A549 (cell line): ENCODE results near the gene KLF5. TPM values are rescaled to one million over a fixed set of nuclear protein-coding genes. Genes with fewer than 3 reads are reported as not detected.

ENCODE experiments used
- ATAC-seq, 2 experiments: fragments of 200-7000 bp in 1 of 2; fragments of >200 bp in 1 of 2; cut with Nextera tagmentation in 1 of 2; cut with Tn5 transposase in 1 of 2; 3 replicates each; pipeline versions ENCODE4 v1.8.0 to v1.9.1; 2018 to 2020; ENCODE audit warnings: mild to moderate bottlenecking in 1 of 2, moderate library complexity in 1 of 2
- CTCF ChIA-PET: fragments of 300-600 bp; sonication (Branson Sonifier 250); formaldehyde crosslinking; extraction: SDS; loops from one replicate; lab custom pipeline; 2021; ENCODE audit warnings: antibody characterized with exemption, inconsistent platforms; lab: Yijun Ruan, JAX
- POLR2A ChIA-PET: fragments of 350-600 bp; formaldehyde crosslinking; extraction: SDS; loops from one replicate; lab custom pipeline; 2021; ENCODE audit warnings: antibody characterized with exemption, inconsistent platforms; lab: Yijun Ruan, JAX
- DNase-seq, 2 experiments: peaks; one replicate each; pipeline versions ENCODE4 v3.0.0 to v3.0.0-alpha.2; 2011 to 2016; ENCODE audit warnings: low read depth in 1 of 2, low spot score in 1 of 2
- FAIRE-seq: peaks from 2 replicates; lab custom pipeline; 2011; peaks lifted over from hg19 to GRCh38; lab: Jason Lieb, UNC
- H3K27ac ChIP-seq, 2 experiments: fragments of >200 bp; sonication (Bioruptor Twin); formaldehyde crosslinking; 3 replicates each; pipeline ENCODE4 v1.5.1; 2016 to 2017
- H3K4me1 ChIP-seq: fragments of >200 bp; sonication (Bioruptor Twin); formaldehyde crosslinking; 3 replicates; pipeline ENCODE4 v1.6.1; 2016
- H3K4me2 ChIP-seq: fragments of >200 bp; sonication (Bioruptor Twin); formaldehyde crosslinking; 3 replicates; pipeline ENCODE4 v1.6.1; 2016
- H3K4me3 ChIP-seq: fragments of >200 bp; sonication (Bioruptor Twin); formaldehyde crosslinking; 3 replicates; pipeline ENCODE4 v1.5.1; 2016
- H3K9me3 ChIP-seq: fragments of >200 bp; sonication (Bioruptor Twin); formaldehyde crosslinking; 3 replicates; pipeline ENCODE4 v1.6.1; 2016
- ATOH8 ChIP-seq: fragments of 250-450 bp; sonication (Bioruptor Pico); IDR thresholded peaks from 2 replicates; pipeline ENCODE4 v1.5.0; 2020; ENCODE audit warnings: low read depth, mild to moderate bottlenecking, moderate library complexity
- BHLHE40 ChIP-seq: IDR thresholded peaks from 2 replicates; pipeline ENCODE4 v1.6.1; 2012; ENCODE audit warnings: low read depth, low read length, inconsistent platforms
- CBX2 ChIP-seq: fragments of 200-600 bp; sonication (generic); IDR thresholded peaks from 2 replicates; pipeline ENCODE4 v1.6.1; 2016; ENCODE audit warnings: low read depth, mild to moderate bottlenecking, borderline replicate concordance
- CBX8 ChIP-seq: fragments of 200-600 bp; sonication (generic); IDR thresholded peaks from 2 replicates; pipeline ENCODE4 v1.6.1; 2016
- CEBPB ChIP-seq, 2 experiments: fragments of >200 bp in 1 of 2; sonication (Bioruptor Twin) in 1 of 2; formaldehyde crosslinking in 1 of 2; IDR thresholded peaks; 2 replicates each; pipeline ENCODE4 v1.6.1; 2012 to 2016
- CHD2 ChIP-seq: fragments of 150-350 bp; IDR thresholded peaks from 2 replicates; pipeline ENCODE4 v1.6.1; 2014; ENCODE audit warnings: low read length; ENCODE audit not compliant: partially characterized antibody
- ESRRA ChIP-seq: fragments of 150-350 bp; IDR thresholded peaks from 2 replicates; pipeline ENCODE4 v1.6.1; 2014; ENCODE audit warnings: mild to moderate bottlenecking, low read length, borderline replicate concordance
- FOSL2 ChIP-seq, 2 experiments: fragments of 450-650 bp in 1 of 2; fragments of >200 bp in 1 of 2; sonication (Bioruptor Twin) in 1 of 2; formaldehyde crosslinking; IDR thresholded peaks; 2 replicates each; pipeline versions ENCODE4 v1.5.0 to v1.6.1; 2016 to 2020; ENCODE audit warnings: mild to moderate bottlenecking in 1 of 2, moderate library complexity in 1 of 2
- FOXS1 ChIP-seq: fragments of 250-450 bp; sonication (Bioruptor Pico); IDR thresholded peaks from 2 replicates; pipeline ENCODE4 v1.5.0; 2020; ENCODE audit warnings: mild to moderate bottlenecking, moderate library complexity
- HDAC2 ChIP-seq: fragments of 200-600 bp; sonication (generic); IDR thresholded peaks from 2 replicates; pipeline ENCODE4 v1.6.1; 2016
- JUN ChIP-seq, 2 experiments: fragments of >200 bp; sonication (Bioruptor Twin); formaldehyde crosslinking; IDR thresholded peaks; 2 replicates in 1 of 2; 3 replicates in 1 of 2; pipeline ENCODE4 v1.6.1; 2016 to 2017
- KDM5A ChIP-seq: fragments of 200-600 bp; sonication (generic); IDR thresholded peaks from 2 replicates; pipeline ENCODE4 v1.6.1; 2016; ENCODE audit warnings: antibody characterized with exemption, mild to moderate bottlenecking
- MAFK ChIP-seq: fragments of 450-650 bp; IDR thresholded peaks from 2 replicates; pipeline ENCODE4 v1.6.1; 2014; ENCODE audit not compliant: partially characterized antibody
- MAZ ChIP-seq: fragments of 150-350 bp; IDR thresholded peaks from 2 replicates; pipeline ENCODE4 v1.6.1; 2014; ENCODE audit warnings: antibody characterized with exemption, low read depth, low read length, borderline replicate concordance
- MYC ChIP-seq: IDR thresholded peaks from 2 replicates; pipeline ENCODE4 v1.6.1; 2012; ENCODE audit warnings: mild to moderate bottlenecking, inconsistent platforms, low read length, improper control_type of control experiment, borderline replicate concordance
- NFE2L2 ChIP-seq: fragments of 150-350 bp; conservative IDR thresholded peaks from 2 replicates; pipeline ENCODE4 v1.6.1; 2014; ENCODE audit warnings: low read length
- NR3C1 ChIP-seq: fragments of >200 bp; sonication (Bioruptor Twin); formaldehyde crosslinking; IDR thresholded peaks from 3 replicates; pipeline ENCODE4 v1.6.1; 2017
- POLR2AphosphoS2 ChIP-seq: conservative IDR thresholded peaks from 2 replicates; pipeline ENCODE4 v1.6.1; 2012; ENCODE audit warnings: low read length, improper control_type of control experiment, inconsistent platforms
- RARB ChIP-seq: fragments of 250-450 bp; sonication (Bioruptor Pico); IDR thresholded peaks from 2 replicates; pipeline ENCODE4 v1.8.0; 2021; ENCODE audit warnings: mild to moderate bottlenecking, moderate library complexity
- TFCP2L1 ChIP-seq: fragments of 250-450 bp; sonication (Bioruptor Pico); IDR thresholded peaks from 2 replicates; pipeline ENCODE4 v1.5.0; 2021; ENCODE audit warnings: mild to moderate bottlenecking
- ZC3H11A ChIP-seq: fragments of 450-650 bp; IDR thresholded peaks from 2 replicates; pipeline ENCODE4 v1.6.1; 2014; ENCODE audit warnings: antibody characterized with exemption, mild to moderate bottlenecking
- ZNF302 ChIP-seq: fragments of 250-450 bp; sonication (Bioruptor Pico); IDR thresholded peaks from 2 replicates; pipeline ENCODE4 v1.9.0; 2021; ENCODE audit warnings: inconsistent platforms, mild to moderate bottlenecking, moderate library complexity
- ZSCAN20 ChIP-seq: fragments of 250-450 bp; sonication (Bioruptor Pico); IDR thresholded peaks from 2 replicates; pipeline ENCODE4 v1.8.0; 2022; ENCODE audit warnings: mild to moderate bottlenecking, moderate library complexity
- WGBS: methylation state at CpG from one replicate; pipeline ENCODE4 v1.1.6; 2017; ENCODE audit errors: missing lambda C conversion rate; 5-methylcytosine and 5-hydroxymethylcytosine counted together
- polyA plus RNA-seq, 4 experiments: library from polyadenylated mRNA; depleted of rRNA in 3 of 4; stranded (reverse); fragments of >200 nt; fragmentation: RNase III in 1 of 4; extraction: RNeasy Plus Mini Kit Qiagen cat#74134 plus additional on column Dnase treatment in 1 of 4; gene quantifications; 2 replicates in 3 of 4; 3 replicates in 1 of 4; pipeline ENCODE4 v1.2.3, GENCODE V29; 2011 to 2017
- TF ChIP-seq, protein P1 (sequence below): IDR thresholded peaks from 2 replicates; pipeline ENCODE4 v1.6.1; 2012
- TF ChIP-seq, protein P2 (sequence below): IDR thresholded peaks from 2 replicates; pipeline ENCODE4 v1.6.1; 2012
- TF ChIP-seq, protein P3 (sequence below): IDR thresholded peaks from 2 replicates; pipeline ENCODE4 v1.6.1; 2012; ENCODE audit warnings: low read depth, borderline replicate concordance
- TF ChIP-seq, protein P4 (sequence below): fragments of 200-600 bp; sonication (generic); IDR thresholded peaks from 2 replicates; pipeline ENCODE4 v1.6.1; 2016; ENCODE audit warnings: antibody characterized with exemption, mild to moderate bottlenecking, moderate library complexity
- TF ChIP-seq, protein P5 (sequence below): fragments of 150-350 bp; IDR thresholded peaks from 2 replicates; pipeline ENCODE4 v1.6.1; 2014; ENCODE audit warnings: low read depth, mild to moderate bottlenecking, low read length

Gene KLF5
- polyA plus RNA-seq, 2 of the 4 experiments (the other 2 are of a cell fraction), result 48.7 to 83.5 TPM

DNA sequence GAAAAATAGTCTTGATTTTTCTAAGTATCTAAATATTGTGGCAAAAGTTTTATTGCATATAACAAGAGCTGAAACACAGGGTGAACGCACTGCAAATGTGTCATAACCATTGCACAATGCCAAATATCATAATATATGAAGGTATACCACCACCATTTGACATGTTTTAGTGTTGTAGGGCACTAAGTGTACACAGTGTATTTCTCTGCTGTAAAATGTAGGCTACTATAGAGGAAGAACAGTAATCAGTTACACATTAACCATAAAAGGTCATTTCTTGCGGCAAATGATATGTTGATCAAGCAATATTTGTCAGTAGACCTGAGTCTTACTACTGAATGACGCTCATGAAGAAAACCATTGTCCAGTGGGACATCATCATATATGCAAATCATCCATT lies 18.3 kb upstream of the KLF5 start (continued):
- TF ChIP-seq JUN (IDR thresholded peaks at IDR 0.05), result 0 out of 5 replicates have a peak, but pooled peaks of 1 of the 2 experiments have one; percentile 8
- no peak for TF ChIP-seq CHD2
- TF ChIP-seq HDAC2, result no peak
- TF ChIP-seq, protein P1, sequence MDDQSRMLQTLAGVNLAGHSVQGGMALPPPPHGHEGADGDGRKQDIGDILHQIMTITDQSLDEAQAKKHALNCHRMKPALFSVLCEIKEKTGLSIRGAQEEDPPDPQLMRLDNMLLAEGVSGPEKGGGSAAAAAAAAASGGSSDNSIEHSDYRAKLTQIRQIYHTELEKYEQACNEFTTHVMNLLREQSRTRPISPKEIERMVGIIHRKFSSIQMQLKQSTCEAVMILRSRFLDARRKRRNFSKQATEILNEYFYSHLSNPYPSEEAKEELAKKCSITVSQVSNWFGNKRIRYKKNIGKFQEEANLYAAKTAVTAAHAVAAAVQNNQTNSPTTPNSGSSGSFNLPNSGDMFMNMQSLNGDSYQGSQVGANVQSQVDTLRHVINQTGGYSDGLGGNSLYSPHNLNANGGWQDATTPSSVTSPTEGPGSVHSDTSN, result no peak
- TF ChIP-seq MAFK, result peak; percentile 80
- TF ChIP-seq MYC, result no peak
- TF ChIP-seq CEBPB (IDR thresholded peaks at IDR 0.05), result peak; percentile 87 to 89; a peak in 3 of 4 replicates
- TF ChIP-seq, protein P2, sequence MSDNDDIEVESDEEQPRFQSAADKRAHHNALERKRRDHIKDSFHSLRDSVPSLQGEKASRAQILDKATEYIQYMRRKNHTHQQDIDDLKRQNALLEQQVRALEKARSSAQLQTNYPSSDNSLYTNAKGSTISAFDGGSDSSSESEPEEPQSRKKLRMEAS, result no peak
- no peak for TF ChIP-seq CBX8
- TF ChIP-seq, protein P3, sequence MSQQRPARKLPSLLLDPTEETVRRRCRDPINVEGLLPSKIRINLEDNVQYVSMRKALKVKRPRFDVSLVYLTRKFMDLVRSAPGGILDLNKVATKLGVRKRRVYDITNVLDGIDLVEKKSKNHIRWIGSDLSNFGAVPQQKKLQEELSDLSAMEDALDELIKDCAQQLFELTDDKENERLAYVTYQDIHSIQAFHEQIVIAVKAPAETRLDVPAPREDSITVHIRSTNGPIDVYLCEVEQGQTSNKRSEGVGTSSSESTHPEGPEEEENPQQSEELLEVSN, result no peak
- TF ChIP-seq BHLHE40, result no peak
- TF ChIP-seq ZC3H11A, result no peak
- no peak for TF ChIP-seq KDM5A
- TF ChIP-seq ZSCAN20 (CRISPR knock-in tag), result no peak
- no peak for TF ChIP-seq FOXS1 (CRISPR knock-in tag)

GRCh38 chr13:73040968-73041596 lies 17.7 kb upstream of the KLF5 start:
- FAIRE-seq, result no peak
- peak overlapping the region; percentile 77 for H3K4me2 ChIP-seq
- CTCF ChIA-PET, result interaction anchor here (1.1 kb wide), 1 partner anchor 16 kb away, joined by 4 read pairs; no protein-coding TSS in a partner anchor
- H3K4me3 ChIP-seq, result peak overlapping the region; percentile 16; the same call in 1 of the 3 replicates
- WGBS, result 2% methylated on average over 7 of the region's 7 CpGs
- POLR2A ChIA-PET, result interaction anchor here (0.6 to 2.3 kb wide), 6 partner anchors 15 to 199 kb away, joined by 3 to 14 read pairs (median 6); partner anchors contain the start of gene KLF5
- no peaks in the 10 kb centered on the region for H3K9me3 ChIP-seq
- peak in 1 of 2 experiments; percentile 86 for DNase-seq
- peak; percentile 85 to 86 for ATAC-seq
- peaks cover 37% of the 10 kb centered on the region for H3K4me1 ChIP-seq
- peak overlapping the region; percentile 77 to 93 for H3K27ac ChIP-seq
- TF ChIP-seq CBX2 (no peak), ZNF302 (no peak), NFE2L2 (no peak), RARB (CRISPR knock-in tag) (no peak), TFCP2L1 (no peak), BHLHE40 (no peak), CBX8 (no peak), ATOH8 (CRISPR knock-in tag) (no peak), MAZ (no peak), CEBPB (IDR thresholded peaks at IDR 0.05) (peak; percentile 41 to 76), FOSL2 (IDR thresholded peaks at IDR 0.05) (no peak), FOSL2 (CRISPR knock-in tag; IDR thresholded peaks at IDR 0.05) (no peak), ESRRA (no peak), NR3C1 (no peak), POLR2AphosphoS2 (no peak), FOXS1 (CRISPR knock-in tag) (no peak), KDM5A (no peak)
- TF ChIP-seq, protein P4, sequence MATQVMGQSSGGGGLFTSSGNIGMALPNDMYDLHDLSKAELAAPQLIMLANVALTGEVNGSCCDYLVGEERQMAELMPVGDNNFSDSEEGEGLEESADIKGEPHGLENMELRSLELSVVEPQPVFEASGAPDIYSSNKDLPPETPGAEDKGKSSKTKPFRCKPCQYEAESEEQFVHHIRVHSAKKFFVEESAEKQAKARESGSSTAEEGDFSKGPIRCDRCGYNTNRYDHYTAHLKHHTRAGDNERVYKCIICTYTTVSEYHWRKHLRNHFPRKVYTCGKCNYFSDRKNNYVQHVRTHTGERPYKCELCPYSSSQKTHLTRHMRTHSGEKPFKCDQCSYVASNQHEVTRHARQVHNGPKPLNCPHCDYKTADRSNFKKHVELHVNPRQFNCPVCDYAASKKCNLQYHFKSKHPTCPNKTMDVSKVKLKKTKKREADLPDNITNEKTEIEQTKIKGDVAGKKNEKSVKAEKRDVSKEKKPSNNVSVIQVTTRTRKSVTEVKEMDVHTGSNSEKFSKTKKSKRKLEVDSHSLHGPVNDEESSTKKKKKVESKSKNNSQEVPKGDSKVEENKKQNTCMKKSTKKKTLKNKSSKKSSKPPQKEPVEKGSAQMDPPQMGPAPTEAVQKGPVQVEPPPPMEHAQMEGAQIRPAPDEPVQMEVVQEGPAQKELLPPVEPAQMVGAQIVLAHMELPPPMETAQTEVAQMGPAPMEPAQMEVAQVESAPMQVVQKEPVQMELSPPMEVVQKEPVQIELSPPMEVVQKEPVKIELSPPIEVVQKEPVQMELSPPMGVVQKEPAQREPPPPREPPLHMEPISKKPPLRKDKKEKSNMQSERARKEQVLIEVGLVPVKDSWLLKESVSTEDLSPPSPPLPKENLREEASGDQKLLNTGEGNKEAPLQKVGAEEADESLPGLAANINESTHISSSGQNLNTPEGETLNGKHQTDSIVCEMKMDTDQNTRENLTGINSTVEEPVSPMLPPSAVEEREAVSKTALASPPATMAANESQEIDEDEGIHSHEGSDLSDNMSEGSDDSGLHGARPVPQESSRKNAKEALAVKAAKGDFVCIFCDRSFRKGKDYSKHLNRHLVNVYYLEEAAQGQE, result no peak
- TF ChIP-seq, protein P5, sequence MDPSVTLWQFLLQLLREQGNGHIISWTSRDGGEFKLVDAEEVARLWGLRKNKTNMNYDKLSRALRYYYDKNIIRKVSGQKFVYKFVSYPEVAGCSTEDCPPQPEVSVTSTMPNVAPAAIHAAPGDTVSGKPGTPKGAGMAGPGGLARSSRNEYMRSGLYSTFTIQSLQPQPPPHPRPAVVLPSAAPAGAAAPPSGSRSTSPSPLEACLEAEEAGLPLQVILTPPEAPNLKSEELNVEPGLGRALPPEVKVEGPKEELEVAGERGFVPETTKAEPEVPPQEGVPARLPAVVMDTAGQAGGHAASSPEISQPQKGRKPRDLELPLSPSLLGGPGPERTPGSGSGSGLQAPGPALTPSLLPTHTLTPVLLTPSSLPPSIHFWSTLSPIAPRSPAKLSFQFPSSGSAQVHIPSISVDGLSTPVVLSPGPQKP, result no peak
- TF ChIP-seq, protein P3, result no peak
- TF ChIP-seq, protein P1, result no peak
